Subcutaneous adipose tissue (tissue), 4 donors: ENCODE results near the gene TTYH2. TPM values are rescaled to one million over a fixed set of nuclear protein-coding genes. Genes with fewer than 3 reads are reported as not detected.

Experiments
- CTCF ChIP-seq: fragments of 450-650 bp; IDR thresholded peaks from one replicate; pipeline ENCODE4 v1.5.1; 2016; ENCODE audit warnings: low read depth, mild to moderate bottlenecking, control low read depth, antibody characterized with exemption, moderate library complexity
- total RNA-seq, 4 donors: library from RNA; depleted of rRNA; stranded (reverse); fragments of >200 nt; gene quantifications; one replicate each; pipeline ENCODE4 v1.1.0, GENCODE V29; 2016

Gene TTYH2
- total RNA-seq, 4 donors from 2014 or later, result 4.6 to 14.4 (median 5.9) TPM

- no peak for TF ChIP-seq CTCF
Measured at GRCh38 chr17:74298778-74299177, 85.4 kb downstream of the TTYH2 start.

GRCh38 chr17:74299226-74300009 is 86.0 kb downstream of the TTYH2 start:
- no peak for TF ChIP-seq CTCF

DNA sequence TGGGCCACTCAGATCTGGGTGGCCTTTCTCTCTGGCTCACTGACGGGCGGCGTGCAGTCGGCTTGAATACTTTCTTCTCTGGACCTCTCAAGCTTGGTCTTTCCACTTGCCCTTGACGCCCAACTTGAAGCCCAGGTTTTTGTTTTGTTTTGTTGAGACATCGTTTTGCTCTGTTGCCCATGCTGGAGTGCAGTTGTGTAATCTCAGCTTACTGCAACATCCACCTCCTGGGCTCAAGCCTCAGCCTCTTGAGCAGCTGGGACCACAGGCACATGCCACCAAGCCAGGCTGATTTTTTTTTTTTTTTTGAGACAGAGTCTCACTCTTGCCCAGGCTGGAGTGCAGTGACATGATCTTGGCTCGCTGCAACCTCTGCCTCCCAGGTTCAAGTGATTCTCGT is 89.9 kb downstream of the TTYH2 start:
- TF ChIP-seq CTCF, result no peak

DNA sequence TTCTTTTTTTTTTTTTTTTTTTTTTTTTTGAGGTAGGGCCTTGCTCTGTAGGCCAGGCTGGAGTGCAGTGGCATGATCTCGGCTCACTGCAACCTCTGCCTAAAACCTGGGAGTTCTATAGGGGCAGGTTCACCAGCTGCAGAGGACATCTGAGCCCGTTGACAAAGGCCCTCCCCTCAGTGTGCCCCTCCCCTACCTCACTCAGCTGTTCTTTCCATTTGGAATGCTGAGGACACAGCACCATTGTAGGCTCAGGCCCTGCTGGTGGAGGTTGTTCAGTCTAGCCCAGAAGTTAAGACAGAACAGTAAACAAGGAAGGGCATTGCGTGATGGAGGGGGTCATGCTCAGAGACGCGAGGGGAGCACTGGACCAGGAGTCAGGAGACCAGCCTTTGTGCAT is 90.8 kb downstream of the TTYH2 start:
- no peak for TF ChIP-seq CTCF

DNA sequence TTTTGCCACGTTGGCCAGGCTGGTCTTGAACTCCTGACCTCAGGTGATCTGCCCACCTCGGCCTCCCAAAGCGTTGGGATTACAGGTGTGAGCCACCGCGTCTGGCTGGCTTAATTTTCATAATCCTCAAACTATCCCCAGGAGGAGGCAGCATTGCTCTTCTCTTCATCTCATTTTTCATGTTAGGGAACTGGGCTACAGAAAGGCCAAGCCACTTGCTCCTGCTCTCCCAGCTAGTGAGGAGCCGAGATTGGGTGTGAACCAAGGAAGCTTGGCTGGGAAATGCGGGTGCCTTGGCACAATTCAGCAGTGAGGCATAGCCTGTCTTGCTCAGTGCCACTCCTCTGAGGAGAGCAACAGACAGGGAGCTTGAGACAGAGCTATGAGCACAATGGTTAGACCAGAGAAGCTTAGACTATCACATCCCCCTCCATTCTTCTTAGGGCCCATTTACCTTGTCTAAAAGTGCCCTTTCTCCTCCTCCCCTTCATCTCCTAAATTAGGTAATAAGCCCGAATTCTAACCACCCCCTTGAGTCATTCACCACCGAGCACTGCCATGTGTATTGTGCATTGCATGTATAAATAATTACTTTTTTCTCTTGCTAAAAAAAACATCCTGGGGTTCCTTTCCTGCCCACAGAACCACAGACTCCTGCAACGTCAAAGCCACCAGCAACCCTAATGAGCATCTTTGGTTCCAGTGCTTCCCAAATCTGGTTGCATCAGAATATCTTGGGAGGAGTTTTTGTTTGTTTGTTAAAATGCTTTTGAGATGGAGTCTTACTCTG is 92.7 kb downstream of the TTYH2 start:
- no peak for TF ChIP-seq CTCF

DNA sequence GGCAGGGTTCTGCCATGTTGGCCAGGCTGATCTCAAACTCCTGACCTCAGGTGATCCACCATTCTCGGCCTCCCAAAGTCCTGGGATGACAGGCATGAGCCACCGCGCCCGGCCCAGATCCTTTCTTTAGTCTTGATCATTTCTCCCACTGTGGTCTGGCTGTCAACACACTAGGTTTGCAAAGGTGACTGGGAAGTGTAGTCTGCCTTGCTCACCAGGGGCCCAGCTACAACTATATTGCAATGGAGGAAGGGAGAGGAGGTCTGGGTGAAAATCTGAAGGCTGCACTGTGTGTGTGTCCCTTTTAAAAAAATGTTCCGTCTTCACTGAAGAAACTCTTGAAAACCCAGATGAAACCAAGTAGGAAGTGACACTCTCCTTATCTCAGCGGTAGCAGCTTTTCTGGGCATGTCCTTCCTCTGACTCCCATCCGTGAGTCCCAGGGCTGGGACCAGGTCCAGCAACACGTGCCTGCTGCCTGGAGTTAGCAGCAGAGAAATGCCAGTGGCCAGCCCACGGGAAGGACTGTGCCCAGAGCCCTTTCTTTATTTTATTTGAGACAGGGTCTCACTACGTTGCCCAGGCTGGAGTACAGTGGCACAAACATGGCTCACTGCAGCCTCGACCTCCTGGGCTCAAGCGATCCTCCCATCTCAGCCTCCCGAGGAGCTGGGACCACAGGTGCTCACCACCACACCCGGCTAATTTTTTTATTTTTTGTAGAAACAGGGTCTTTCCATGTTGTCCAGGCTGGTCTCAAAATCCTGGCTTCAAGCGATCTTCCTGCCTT is 94.8 kb downstream of the TTYH2 start:
- TF ChIP-seq CTCF, result no peak

DNA sequence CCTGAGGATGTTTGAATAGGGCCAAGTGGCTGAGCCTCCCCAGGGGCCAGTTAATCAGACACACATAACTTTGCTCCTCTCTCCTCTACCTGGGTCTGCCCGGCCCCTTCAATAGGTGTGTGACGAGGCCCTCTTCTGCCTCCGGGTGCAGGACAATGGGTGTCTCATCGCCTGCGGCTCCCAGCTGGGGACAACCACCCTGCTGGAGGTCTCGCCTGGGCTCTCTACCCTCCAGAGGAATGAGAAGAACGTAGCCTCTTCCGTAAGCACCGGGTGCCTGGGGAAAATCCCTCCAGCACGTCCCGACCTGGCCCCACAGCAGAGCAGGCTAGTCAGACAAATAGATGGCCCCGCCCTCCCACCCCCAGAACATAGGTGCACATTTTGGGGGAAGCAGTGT is 96.5 kb downstream of the TTYH2 start:
- no peak for TF ChIP-seq CTCF
